GM19452 (cell line): ENCODE results near the gene EPHB1.

Experiments
- ATAC-seq: cut with Tn5 transposase; IDR thresholded peaks from one replicate; pipeline ENCODE4 v1.9.1; 2021; ENCODE audit not compliant: unreplicated experiment

The EPHB1 gene

GRCh38 chr3:135181408-135181807 is 386.3 kb downstream of the EPHB1 start:
- no peak for ATAC-seq

GRCh38 chr3:135182364-135182998 is 387.4 kb downstream of the EPHB1 start:
- ATAC-seq: no peak

GRCh38 chr3:135190658-135191057 is 395.6 kb downstream of the EPHB1 start:
- no peak for ATAC-seq

- ATAC-seq: no peak
Observed at GRCh38 chr3:135191708-135192107, 396.6 kb downstream of the EPHB1 start.

GRCh38 chr3:135192929-135193328 is 397.9 kb downstream of the EPHB1 start:
- ATAC-seq: no peak

- ATAC-seq: peak; percentile 44
Observed at GRCh38 chr3:135197246-135197645, 402.2 kb downstream of the EPHB1 start.

GRCh38 chr3:135197856-135198255 is 402.8 kb downstream of the EPHB1 start:
- ATAC-seq: no peak

GRCh38 chr3:135199137-135199536 is 404.1 kb downstream of the EPHB1 start:
- no peak for ATAC-seq

GRCh38 chr3:135203026-135203425 is 408.0 kb downstream of the EPHB1 start:
- no peak for ATAC-seq

- ATAC-seq: no peak
Observed at GRCh38 chr3:135213213-135213612, 418.2 kb downstream of the EPHB1 start.

- ATAC-seq: no peak
Observed at GRCh38 chr3:135213822-135214221, 418.8 kb downstream of the EPHB1 start.

- no peak for ATAC-seq
Observed at GRCh38 chr3:135214400-135214799, 419.3 kb downstream of the EPHB1 start.

- no peak for ATAC-seq
Observed at GRCh38 chr3:135215516-135215915, 420.5 kb downstream of the EPHB1 start.

- ATAC-seq: no peak
Observed at GRCh38 chr3:135216659-135217058, 421.6 kb downstream of the EPHB1 start.

GRCh38 chr3:135217730-135218129 is 422.7 kb downstream of the EPHB1 start:
- ATAC-seq: no peak

GRCh38 chr3:135218304-135218703 is 423.2 kb downstream of the EPHB1 start:
- no peak for ATAC-seq

GRCh38 chr3:135218782-135219181 is 423.7 kb downstream of the EPHB1 start:
- no peak for ATAC-seq

GRCh38 chr3:135224815-135225362 is 429.8 kb downstream of the EPHB1 start:
- ATAC-seq: no peak

GRCh38 chr3:135226057-135226456 is 431.0 kb downstream of the EPHB1 start:
- ATAC-seq: peak; percentile 82

- no peak for ATAC-seq
Observed at GRCh38 chr3:135228201-135228600, 433.1 kb downstream of the EPHB1 start.

- no peak for ATAC-seq
Observed at GRCh38 chr3:135229018-135229495, 434.0 kb downstream of the EPHB1 start.

- ATAC-seq: no peak
Observed at GRCh38 chr3:135231737-135232136, 436.7 kb downstream of the EPHB1 start.

GRCh38 chr3:135232226-135232625 is 437.2 kb downstream of the EPHB1 start:
- no peak for ATAC-seq
